CD8-positive, alpha-beta memory T cell (primary cell): ENCODE measurements around the gene RTP4. TPM values are rescaled to one million over a fixed set of nuclear protein-coding genes. Genes with fewer than 3 reads are reported as not detected.
"Not testable (repeated sequence)": the region's sequence is repeated elsewhere in the genome, so short reads cannot be mapped to it uniquely, and the experiment has no call there.

Experiments
- CTCF ChIA-PET: fragments of 350-600 bp; sonication (Branson Sonifier 250); formaldehyde crosslinking; loops from one replicate; lab custom pipeline; 2021; ENCODE audit warnings: antibody characterized with exemption; lab: Charles Lee
- POLR2A ChIA-PET: fragments of 350-600 bp; sonication (Branson Sonifier 250); formaldehyde crosslinking; loops from one replicate; lab custom pipeline; 2021; ENCODE audit warnings: antibody characterized with exemption; lab: Charles Lee
- DNase-seq, 5 donors: peaks; one replicate each; pipeline versions ENCODE4 v3.0.0 to v3.0.0-alpha.2; 2020 to 2022; ENCODE audit warnings: mixed read lengths in 1 of 5
- H3K27ac ChIP-seq: one replicate; pipeline ENCODE4 v1.7.0; 2013; ENCODE audit warnings: low read depth, mild to moderate bottlenecking, low read length, moderate library complexity
- H3K27me3 ChIP-seq: 2 replicates; pipeline ENCODE4 v1.7.0; 2013; ENCODE audit warnings: low read length, mild to moderate bottlenecking; ENCODE audit not compliant: insufficient read depth, poor library complexity, severe bottlenecking
- H3K36me3 ChIP-seq: 2 replicates; pipeline ENCODE4 v1.7.0; 2013; ENCODE audit warnings: mild to moderate bottlenecking, low read length, moderate library complexity; ENCODE audit not compliant: insufficient read depth
- H3K4me1 ChIP-seq: 2 replicates; pipeline ENCODE4 v1.7.0; 2013; ENCODE audit warnings: mild to moderate bottlenecking, low read length, moderate library complexity; ENCODE audit not compliant: insufficient read depth
- H3K4me3 ChIP-seq: 2 replicates; pipeline ENCODE4 v1.7.0; 2013; ENCODE audit warnings: mild to moderate bottlenecking, low read length
- H3K9me3 ChIP-seq: 2 replicates; pipeline ENCODE4 v1.7.0; 2013; ENCODE audit warnings: mild to moderate bottlenecking, low read length
- H3K27ac Mint-ChIP-seq, 8 donors: one replicate each; pipeline ENCODE4 v1.8.0; 2020 to 2021; ENCODE audit warnings: mixed read lengths in 8 of 8, mild to moderate bottlenecking in 6 of 8, inconsistent platforms in 3 of 8, moderate library complexity in 3 of 8
- H3K27me3 Mint-ChIP-seq, 2 donors: one replicate each; pipeline ENCODE4 v1.8.0; 2020 to 2021; ENCODE audit warnings: mixed read lengths in 2 of 2, mild to moderate bottlenecking in 1 of 2, moderate library complexity in 1 of 2
- H3K36me3 Mint-ChIP-seq, 3 donors: one replicate each; pipeline ENCODE4 v1.8.0; 2020 to 2021; ENCODE audit warnings: mixed read lengths in 3 of 3, inconsistent platforms in 1 of 3, mild to moderate bottlenecking in 1 of 3
- H3K4me1 Mint-ChIP-seq, 3 donors: one replicate each; pipeline ENCODE4 v1.8.0; 2020 to 2021; ENCODE audit warnings: mixed read lengths in 3 of 3, inconsistent platforms in 1 of 3, mild to moderate bottlenecking in 1 of 3
- H3K4me3 Mint-ChIP-seq, 7 donors: one replicate each; pipeline ENCODE4 v1.8.0; 2020 to 2021; ENCODE audit warnings: mixed read lengths in 7 of 7, mild to moderate bottlenecking in 6 of 7, moderate library complexity in 4 of 7, inconsistent platforms in 2 of 7
- H3K9me3 Mint-ChIP-seq, 5 donors: one replicate each; pipeline ENCODE4 v1.8.0; 2020 to 2022; ENCODE audit warnings: mixed read lengths in 5 of 5, mild to moderate bottlenecking in 3 of 5, moderate library complexity in 2 of 5, inconsistent platforms in 1 of 5
- polyA plus RNA-seq: library from polyadenylated mRNA; unstranded; fragments of 300-500 nt; fragmentation: Illumina TruSeq; gene quantifications from one replicate; pipeline ENCODE4 v1.2.3, GENCODE V29; 2021
- total RNA-seq, 2 experiments: library from RNA; stranded (reverse); gene quantifications; one replicate each; pipeline ENCODE4 v1.2.3, GENCODE V29; 2021

The RTP4 gene
- total and polyA plus RNA-seq, 3 experiments from 2014 or later, result 2.4 to 12.9 (median 3.1) TPM

- H3K4me3 Mint-ChIP-seq, result no peak overlapping the region
- peaks cover 18 to 45% of the 10 kb centered on the region in 2 donors for H3K27me3 Mint-ChIP-seq
- DNase-seq, result no peak
- H3K27me3 ChIP-seq, result no peaks in the 10 kb centered on the region
- no peaks in the 10 kb centered on the region for H3K4me1 Mint-ChIP-seq
- no peaks in the 10 kb centered on the region for H3K9me3 ChIP-seq
- H3K36me3 ChIP-seq, result no peaks in the 10 kb centered on the region
- ChIA-PET POLR2A (no interaction called here), CTCF (no interaction called here)
- H3K4me1 ChIP-seq, result no peaks in the 10 kb centered on the region
- H3K9me3 Mint-ChIP-seq, result peaks cover 0 to 3% (median 0%) of the 10 kb centered on the region in 5 donors
- H3K27ac Mint-ChIP-seq, result no peak overlapping the region
- H3K4me3 ChIP-seq, result no peak overlapping the region
- no peaks in the 10 kb centered on the region for H3K36me3 Mint-ChIP-seq
- H3K27ac ChIP-seq, result no peak overlapping the region
These were observed 35.6 kb downstream of the RTP4 start for GRCh38 chr3:187403768-187404288.

GRCh38 chr3:187406927-187407326 lies 38.7 kb downstream of the RTP4 start:
- POLR2A ChIA-PET, result no interaction called here
- Histone ChIP-seq H3K27me3 (peaks cover 4% of the 10 kb centered on the region), H3K27ac (no peak overlapping the region), H3K36me3 (no peaks in the 10 kb centered on the region), H3K9me3 (no peaks in the 10 kb centered on the region), H3K4me1 (no peaks in the 10 kb centered on the region), H3K4me3 (no peak overlapping the region)
- Mint-ChIP-seq H3K36me3 (no peaks in the 10 kb centered on the region), H3K9me3 (peaks cover 0 to 5% (median 0%) of the 10 kb centered on the region in 5 donors), H3K27ac (no peak overlapping the region), H3K4me1 (no peaks in the 10 kb centered on the region), H3K4me3 (no peak overlapping the region), H3K27me3 (peaks cover 13 to 54% of the 10 kb centered on the region in 2 donors)
- CTCF ChIA-PET, result no interaction called here
- no peak for DNase-seq

- POLR2A ChIA-PET, H3K36me3 Mint-ChIP-seq, H3K27me3 ChIP-seq: not testable (repeated sequence)
These were observed 44.0 kb downstream of the RTP4 start for GRCh38 chr3:187411991-187412781.

More at GRCh38 chr3:187411991-187412781, 44.0 kb downstream of the RTP4 start:
- H3K4me1 Mint-ChIP-seq, H3K9me3 Mint-ChIP-seq, H3K27ac Mint-ChIP-seq, H3K4me1 ChIP-seq, H3K27ac ChIP-seq, H3K9me3 ChIP-seq, H3K4me3 Mint-ChIP-seq, DNase-seq, CTCF ChIA-PET, H3K4me3 ChIP-seq, H3K36me3 ChIP-seq: not testable (repeated sequence)
- peaks cover 9 to 37% of the 10 kb centered on the region in 2 donors for H3K27me3 Mint-ChIP-seq

Other genes starting within 250 kb of the RTP4 start
- 10 to 100 TPM; 11.3 to 13.1 TPM for gene RPL39L, start 228.9 kb upstream of the RTP4 start, total RNA-seq
- 10.3 TPM for gene RPL39L, start 228.9 kb upstream of the RTP4 start, polyA plus RNA-seq
- gene RTP1, start 170.9 kb upstream of the RTP4 start, total RNA-seq, result not detected
- gene RTP1, start 170.9 kb upstream of the RTP4 start, polyA plus RNA-seq, result not detected
- not detected for gene MASP1, start 76.6 kb upstream of the RTP4 start, total RNA-seq
- not detected for gene MASP1, start 76.6 kb upstream of the RTP4 start, polyA plus RNA-seq